GM10266 (cell line): Measurements from ENCODE around the gene ABHD2.

ENCODE experiments used
- DNase-seq: peaks from one replicate; pipeline ENCODE4 v3.0.0; 2012; ENCODE audit errors: extremely low spot score
- CTCF ChIP-seq: IDR thresholded peaks from 2 replicates; pipeline ENCODE4 v1.5.1; 2012; ENCODE audit warnings: mild to moderate bottlenecking, low read depth; ENCODE audit not compliant: control insufficient read depth, insufficient read depth; ENCODE audit errors: missing control alignments

ABHD2 gene

DNA sequence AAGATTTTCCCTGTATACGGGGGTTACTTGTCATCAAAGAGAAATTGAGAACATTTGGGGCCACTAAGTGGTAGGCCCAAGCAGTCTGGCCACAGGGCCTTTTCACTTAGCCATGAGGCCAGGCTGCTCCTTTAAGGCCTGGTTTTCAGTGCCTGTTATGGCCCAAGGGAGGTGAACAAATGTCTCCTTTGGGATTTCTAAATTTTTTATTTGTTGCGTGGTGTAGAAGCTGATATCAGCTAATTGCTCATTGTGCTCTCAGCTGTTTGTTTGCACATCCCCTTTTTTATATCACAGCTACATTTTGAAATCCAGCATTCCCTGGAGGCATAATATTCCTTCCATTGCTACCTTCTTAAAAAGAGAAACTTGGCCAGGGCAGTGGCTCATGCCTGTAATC, 84.7 kb downstream of the ABHD2 start:
- no peak for DNase-seq
- no peak for TF ChIP-seq CTCF

DNA sequence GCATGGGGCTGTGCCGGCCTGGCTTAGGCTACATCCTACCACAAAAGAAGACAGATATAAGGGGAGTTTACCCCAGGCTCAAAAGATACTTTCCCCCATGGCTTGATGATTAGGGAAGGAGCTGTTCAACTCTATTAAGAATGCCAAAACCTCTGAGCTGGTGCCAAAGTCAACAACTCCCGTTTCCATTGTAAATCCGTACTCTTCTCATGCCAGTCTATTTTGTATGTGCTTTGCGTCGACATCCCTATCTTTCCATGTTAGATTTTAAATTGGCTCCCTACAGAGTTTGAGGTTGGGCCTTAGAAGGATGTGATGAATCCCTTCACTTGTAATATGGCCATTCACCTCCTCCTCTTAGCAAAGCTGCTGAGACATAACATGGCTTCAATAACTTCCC, 86.2 kb downstream of the ABHD2 start:
- DNase-seq = no peak
- no peak for TF ChIP-seq CTCF

DNA sequence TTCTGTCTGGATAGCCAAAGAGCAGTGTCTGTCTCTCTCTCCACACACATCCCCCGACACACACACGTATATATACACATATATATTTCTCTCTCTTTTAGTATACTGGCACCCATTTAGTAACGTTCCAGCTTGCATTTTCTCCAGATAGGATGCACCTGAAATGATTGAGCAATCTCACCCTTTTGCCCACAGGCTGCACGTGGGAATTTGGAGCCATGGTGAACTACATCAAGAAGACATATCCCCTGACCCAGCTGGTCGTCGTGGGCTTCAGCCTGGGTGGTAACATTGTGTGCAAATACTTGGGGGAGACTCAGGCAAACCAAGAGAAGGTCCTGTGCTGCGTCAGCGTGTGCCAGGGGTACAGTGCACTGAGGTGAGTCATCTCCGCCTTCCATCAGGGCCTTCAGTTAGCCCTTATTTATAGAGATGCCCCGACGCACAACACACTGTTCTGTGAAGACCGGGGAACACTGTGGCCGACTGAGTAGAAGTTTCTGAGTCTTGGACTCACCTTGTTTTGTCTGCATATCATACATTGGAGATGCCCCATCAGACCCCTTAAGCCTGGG, 87.4 kb downstream of the ABHD2 start:
- DNase-seq = no peak
- no peak for TF ChIP-seq CTCF

DNA sequence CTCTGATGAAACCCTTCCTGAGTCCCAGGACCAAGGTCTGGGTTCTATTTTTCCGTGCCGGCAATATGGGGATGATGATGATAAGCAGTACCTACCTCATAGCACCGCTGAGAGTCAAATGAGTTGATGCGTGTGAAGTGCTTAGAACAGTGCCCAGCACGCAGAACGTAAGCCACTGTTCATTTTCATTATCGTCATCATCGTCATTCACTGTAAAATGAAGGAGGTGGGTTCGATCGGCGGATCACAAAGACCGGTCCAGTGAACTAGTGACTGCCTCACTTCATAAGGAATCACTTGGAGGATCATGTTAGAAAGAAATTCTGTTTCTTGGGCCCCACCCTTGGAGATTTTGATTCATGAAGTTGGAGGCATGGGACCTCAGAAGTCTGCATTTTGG, 88.9 kb downstream of the ABHD2 start:
- DNase-seq = no peak
- no peak for TF ChIP-seq CTCF

- TF ChIP-seq CTCF = peak; percentile 91
- DNase-seq = peak; percentile 57
Measured at GRCh38 chr15:89177633-89178306, 89.5 kb downstream of the ABHD2 start.

DNA sequence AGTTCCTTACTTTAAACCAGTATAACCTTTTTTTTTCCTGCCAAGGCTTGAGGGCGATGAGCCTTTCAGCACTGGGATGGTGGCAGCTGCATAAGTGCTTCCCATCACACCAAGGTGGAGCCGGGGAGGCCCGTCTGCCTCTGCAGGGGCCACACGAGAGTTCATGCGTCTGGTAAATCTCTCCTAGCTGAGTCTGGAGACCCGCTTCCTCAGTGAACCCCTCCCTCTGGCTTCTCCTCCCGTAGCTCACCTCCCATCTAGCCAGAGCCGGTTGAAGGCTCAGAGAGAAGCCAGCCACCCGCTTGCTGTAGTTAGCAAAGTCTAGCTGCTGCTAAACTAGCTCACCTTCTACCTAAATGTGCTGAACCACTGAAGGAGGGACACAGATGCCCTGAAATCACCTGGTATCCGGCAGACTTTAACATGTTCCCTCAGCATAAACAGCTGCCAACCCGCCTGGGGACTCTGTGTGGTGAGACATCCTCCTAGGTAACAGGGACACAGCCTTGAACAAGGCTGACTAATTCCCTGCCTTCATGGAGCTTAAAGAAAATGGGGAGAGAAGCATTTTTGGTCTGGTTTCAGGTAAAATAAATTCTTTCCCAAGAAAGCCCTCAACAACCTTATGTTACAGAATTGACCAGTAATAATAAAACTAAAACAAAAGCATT, 90.2 kb downstream of the ABHD2 start:
- TF ChIP-seq CTCF = no peak
- DNase-seq = no peak
